Astrocyte of the spinal cord (primary cell): ENCODE data around the gene MAN1C1.

Experiments used
- DNase-seq: peaks from one replicate; pipeline ENCODE4 v3.0.0; 2011; ENCODE audit warnings: low read depth, low spot score
- H3K4me3 ChIP-seq: 2 replicates; pipeline ENCODE4 v1.5.1; 2011; ENCODE audit warnings: low read depth, mild to moderate bottlenecking, low read length, moderate library complexity
- in situ Hi-C: cut with HindIII; loops from 2 replicates; pipeline ENCODE4 v1.10.0; 2017; ENCODE audit warnings: low sequenced_read_pairs
- TF ChIP-seq, protein P1 (sequence below): IDR thresholded peaks from 2 replicates; pipeline ENCODE4 v1.5.1; 2012; ENCODE audit warnings: low read depth, mild to moderate bottlenecking, low read length, inconsistent platforms

MAN1C1 gene

DNA sequence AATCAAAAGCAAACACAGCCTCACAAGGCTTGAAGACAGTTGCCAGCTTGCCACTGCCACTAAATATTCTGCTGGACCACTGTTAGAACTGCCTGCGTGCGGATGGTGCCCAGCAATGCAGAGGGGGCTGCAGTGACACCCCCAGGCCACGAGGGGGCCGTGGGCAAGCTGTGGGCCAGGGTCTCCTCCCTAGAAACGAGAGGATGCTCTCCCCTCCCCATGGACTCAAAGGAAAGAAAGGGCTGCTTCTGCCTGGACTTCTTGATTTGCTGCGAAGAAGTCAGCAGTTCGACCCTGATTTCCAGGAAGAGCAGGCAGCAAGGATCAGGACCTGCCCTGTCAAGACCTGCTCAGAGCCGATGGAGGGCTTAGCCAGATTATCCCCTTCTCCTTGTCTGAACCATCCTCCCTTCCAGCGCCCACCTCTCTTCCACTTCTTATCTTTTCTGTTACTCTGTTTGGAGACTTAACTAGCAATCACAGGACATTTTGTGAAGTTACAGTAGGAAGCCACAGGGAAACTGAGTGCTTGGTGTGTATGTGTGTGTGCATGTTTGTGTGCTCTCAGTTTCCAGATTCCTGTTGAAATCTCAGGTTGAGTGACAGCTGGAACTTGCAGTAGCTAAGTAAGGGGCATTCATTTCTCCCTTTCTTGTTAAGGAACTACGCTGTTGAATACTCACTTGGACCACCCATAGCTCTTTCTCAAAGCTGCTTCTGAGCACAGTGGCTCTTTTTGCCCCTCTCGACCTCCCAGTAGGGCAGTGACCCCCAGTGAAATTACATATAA lies 2.7 kb downstream of the MAN1C1 start:
- DNase-seq: no peak
- H3K4me3 ChIP-seq: no peak overlapping the region
- TF ChIP-seq, protein P1, sequence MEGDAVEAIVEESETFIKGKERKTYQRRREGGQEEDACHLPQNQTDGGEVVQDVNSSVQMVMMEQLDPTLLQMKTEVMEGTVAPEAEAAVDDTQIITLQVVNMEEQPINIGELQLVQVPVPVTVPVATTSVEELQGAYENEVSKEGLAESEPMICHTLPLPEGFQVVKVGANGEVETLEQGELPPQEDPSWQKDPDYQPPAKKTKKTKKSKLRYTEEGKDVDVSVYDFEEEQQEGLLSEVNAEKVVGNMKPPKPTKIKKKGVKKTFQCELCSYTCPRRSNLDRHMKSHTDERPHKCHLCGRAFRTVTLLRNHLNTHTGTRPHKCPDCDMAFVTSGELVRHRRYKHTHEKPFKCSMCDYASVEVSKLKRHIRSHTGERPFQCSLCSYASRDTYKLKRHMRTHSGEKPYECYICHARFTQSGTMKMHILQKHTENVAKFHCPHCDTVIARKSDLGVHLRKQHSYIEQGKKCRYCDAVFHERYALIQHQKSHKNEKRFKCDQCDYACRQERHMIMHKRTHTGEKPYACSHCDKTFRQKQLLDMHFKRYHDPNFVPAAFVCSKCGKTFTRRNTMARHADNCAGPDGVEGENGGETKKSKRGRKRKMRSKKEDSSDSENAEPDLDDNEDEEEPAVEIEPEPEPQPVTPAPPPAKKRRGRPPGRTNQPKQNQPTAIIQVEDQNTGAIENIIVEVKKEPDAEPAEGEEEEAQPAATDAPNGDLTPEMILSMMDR: peak; percentile 86
- in situ Hi-C loops: no loop called here

DNA sequence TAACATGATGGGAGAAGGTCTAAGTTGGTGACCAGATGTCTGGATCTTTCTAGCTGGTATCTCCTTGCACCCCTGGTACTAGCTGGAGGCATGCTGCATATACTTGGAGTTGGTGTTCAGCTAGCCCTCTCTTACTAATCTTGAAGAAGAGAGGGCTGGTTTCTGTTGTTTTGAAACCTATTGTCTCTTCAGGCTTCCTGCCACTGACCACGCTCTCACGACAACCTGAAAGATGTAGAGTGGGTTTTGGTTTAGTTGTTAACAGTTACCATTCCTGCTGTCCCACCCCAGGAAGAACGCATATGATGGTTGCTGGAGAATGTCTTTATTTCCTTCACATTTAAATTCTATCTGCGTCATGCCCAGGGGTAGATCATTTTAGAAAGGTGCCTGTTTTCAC lies 3.6 kb downstream of the MAN1C1 start:
- DNase-seq: no peak
- TF ChIP-seq, protein P1: no peak
- in situ Hi-C loops: no loop called here
- H3K4me3 ChIP-seq: no peak overlapping the region

DNA sequence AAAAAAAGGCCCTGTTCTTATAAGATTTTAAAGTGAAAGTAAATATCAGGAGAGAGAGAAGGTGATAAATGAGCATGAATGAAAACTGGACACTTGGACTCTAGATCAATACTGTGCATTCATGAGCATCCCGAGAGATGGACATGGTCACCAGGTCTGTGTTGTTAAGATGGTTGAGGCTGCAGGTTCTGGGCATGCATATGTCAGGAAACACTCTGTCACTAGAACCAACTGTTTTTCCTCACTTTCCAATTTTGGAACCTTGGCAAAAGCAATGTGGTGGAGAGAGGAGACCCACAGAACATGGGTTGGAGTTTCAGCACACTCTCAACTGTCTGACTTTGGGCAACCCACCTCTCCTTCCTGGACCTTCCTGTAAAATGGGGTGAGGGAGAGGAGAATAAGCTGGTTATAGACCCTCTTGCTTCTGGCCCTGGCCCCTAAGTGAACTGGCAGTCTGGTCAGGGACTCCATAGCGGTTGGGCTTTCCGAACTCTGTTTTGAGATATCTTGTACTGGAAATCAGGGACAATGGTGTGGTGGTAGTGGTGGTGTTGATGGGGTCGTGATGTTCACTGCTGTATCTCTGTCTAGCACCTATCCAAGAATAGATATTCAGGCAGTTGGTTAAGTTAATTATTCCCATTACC lies 4.2 kb downstream of the MAN1C1 start:
- in situ Hi-C loops: no loop called here
- DNase-seq: no peak
- TF ChIP-seq, protein P1: no peak
- no peak overlapping the region for H3K4me3 ChIP-seq

GRCh38 chr1:25621876-25622275 lies 5.3 kb downstream of the MAN1C1 start:
- no peak for DNase-seq
- TF ChIP-seq, protein P1: no peak
- in situ Hi-C loops: no loop called here
- no peak overlapping the region for H3K4me3 ChIP-seq

GRCh38 chr1:25622531-25622930 lies 5.9 kb downstream of the MAN1C1 start:
- H3K4me3 ChIP-seq: no peak overlapping the region
- DNase-seq: no peak
- TF ChIP-seq, protein P1: no peak
- in situ Hi-C loops: no loop called here

DNA sequence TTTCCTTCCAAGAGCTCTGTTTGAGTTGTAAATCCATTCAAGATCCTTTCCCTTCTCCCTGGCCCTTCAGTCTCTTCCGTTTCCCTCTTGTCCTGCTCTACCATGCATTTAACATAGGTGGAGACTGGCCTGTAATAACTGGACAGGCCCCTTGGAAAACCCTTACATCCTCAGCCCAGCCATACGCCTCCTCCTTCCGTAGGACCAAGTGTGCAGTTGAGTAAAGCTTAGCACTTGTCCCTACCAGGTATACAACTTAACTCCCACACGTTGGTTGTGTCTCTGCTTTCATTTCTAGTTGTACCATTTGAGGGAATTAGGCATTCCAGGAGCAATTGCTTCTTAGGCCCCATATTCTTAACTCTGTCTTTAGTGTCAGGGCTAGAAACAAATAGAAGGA lies 6.4 kb downstream of the MAN1C1 start:
- no peak overlapping the region for H3K4me3 ChIP-seq
- in situ Hi-C loops: no loop called here

More for the DNA sequence above, 6.4 kb downstream of the MAN1C1 start:
- DNase-seq: no peak
- TF ChIP-seq, protein P1: no peak
